ENCODE results near the gene CYB5D1.
"Not testable (repeated sequence)": the region's sequence is repeated elsewhere in the genome, so short reads cannot be mapped to it uniquely, and the experiment has no call there.

Gene CYB5D1

GRCh38 chr17:7856811-7857712 lies 741 bp upstream of the CYB5D1 start, which contains the start of gene NAA38:
NAA38 (minus strand) TSS chr17:7857559; CDS start chr17:7857463, 96 bp downstream.
- peak; percentile 87 for DNase-seq

- no peak for DNase-seq
These were observed 663 bp downstream of the CYB5D1 start for GRCh38 chr17:7858522-7858810.

GRCh38 chr17:7859028-7859427 lies 1.2 kb downstream of the CYB5D1 start:
- no peak for DNase-seq

GRCh38 chr17:7862692-7863437 lies 5.1 kb downstream of the CYB5D1 start:
- DNase-seq = no peak

GRCh38 chr17:7864384-7864783 lies 6.6 kb downstream of the CYB5D1 start:
- not testable (repeated sequence) for DNase-seq

DNA sequence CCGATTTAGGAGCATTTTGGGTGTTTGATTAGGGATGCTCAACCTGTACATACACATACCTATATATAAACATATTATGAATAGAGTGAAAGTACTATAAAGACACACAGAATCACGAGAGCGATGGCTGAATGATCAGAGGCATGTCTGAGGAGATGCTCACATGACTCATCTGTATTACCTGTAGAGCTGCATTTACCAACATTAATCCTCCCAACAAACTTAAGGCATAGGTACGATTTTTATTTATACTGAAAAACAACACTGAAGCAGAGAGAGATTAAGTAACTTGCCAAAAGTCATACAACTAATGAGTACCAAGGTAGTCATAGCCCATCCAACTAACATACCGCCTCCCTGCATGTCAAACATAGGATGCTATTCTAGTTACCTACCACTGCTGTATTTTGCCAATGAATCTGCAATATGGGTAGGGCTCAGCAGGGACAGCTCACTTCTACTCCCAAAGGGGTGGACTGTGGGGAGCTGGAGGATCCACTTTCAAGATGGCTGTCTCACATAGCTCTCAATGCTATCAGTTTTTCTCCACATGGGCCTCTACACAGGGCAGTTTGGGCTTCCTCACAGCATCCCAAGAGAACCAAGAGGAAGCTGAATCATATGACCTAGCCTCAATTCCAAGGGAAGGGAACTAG lies 7.3 kb downstream of the CYB5D1 start:
- no peak for DNase-seq

DNA sequence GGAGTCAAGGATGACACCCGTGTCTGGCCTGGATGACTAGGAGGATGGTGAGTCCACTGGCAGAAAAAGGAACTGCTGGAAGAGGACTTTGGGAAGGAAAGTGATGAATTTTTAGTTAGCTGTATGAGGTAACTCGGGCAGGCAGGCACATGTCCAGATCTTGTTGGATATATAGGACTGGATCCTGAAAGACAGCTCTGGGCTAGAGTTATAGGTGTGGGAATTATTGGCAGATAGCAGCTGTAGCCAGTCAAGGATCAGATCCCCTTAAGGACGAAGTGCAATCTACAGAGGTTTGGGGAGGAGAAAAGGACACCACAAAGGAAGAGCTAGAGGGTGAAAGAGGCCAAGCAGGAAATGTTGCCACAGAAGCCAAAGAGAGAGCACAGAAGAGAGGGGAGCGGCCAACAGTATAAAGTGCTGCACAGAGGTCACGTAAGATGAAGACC lies 10.1 kb downstream of the CYB5D1 start:
- no peak for DNase-seq

DNA sequence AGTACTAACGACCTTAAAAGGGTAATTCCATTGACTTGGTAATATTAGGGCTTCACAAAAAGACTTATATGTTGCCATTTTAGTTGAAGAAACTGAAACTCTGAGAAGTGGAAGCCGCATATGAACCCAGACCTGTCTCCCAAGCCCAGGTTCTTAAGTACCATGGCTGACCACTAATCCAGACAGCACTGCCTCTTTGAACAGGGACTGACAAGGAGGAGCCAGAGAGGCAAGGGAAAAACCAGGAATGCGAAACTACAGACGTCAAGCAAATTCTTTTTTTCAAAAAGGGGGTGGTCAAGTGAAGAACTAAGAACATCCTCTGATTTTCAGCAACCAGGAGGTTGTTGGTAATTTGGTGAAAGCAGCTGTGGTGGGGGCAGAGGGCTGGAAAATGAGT lies 15.2 kb downstream of the CYB5D1 start:
- DNase-seq = no peak

DNA sequence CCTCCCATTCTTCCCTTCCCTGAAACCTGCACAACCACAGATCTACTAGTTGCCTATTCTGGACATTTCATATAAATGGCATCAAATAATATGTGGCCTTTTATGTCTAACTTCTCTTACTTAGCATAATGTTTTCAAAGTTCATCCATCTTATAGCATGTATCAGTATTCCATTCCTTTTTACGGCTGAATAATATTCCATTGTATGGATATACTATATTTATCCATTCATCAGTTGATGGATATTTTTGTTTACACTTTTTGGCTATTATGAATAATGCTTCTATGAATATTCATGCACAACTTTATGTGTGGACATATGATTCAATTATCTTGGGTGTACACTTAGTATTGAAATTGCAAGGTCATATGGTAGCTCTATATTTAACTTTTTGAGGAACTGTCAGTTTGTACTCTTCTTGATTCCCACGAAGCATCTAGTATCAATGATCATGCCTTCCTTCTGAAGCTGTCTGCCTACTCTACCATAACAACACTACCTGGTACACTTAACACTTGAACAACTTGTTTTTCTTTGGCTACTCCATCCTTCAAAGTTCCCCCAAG lies 18.1 kb downstream of the CYB5D1 start:
- DNase-seq = no peak

- DNase-seq = no peak
These were observed 20.4 kb downstream of the CYB5D1 start for GRCh38 chr17:7878234-7878633.

DNA sequence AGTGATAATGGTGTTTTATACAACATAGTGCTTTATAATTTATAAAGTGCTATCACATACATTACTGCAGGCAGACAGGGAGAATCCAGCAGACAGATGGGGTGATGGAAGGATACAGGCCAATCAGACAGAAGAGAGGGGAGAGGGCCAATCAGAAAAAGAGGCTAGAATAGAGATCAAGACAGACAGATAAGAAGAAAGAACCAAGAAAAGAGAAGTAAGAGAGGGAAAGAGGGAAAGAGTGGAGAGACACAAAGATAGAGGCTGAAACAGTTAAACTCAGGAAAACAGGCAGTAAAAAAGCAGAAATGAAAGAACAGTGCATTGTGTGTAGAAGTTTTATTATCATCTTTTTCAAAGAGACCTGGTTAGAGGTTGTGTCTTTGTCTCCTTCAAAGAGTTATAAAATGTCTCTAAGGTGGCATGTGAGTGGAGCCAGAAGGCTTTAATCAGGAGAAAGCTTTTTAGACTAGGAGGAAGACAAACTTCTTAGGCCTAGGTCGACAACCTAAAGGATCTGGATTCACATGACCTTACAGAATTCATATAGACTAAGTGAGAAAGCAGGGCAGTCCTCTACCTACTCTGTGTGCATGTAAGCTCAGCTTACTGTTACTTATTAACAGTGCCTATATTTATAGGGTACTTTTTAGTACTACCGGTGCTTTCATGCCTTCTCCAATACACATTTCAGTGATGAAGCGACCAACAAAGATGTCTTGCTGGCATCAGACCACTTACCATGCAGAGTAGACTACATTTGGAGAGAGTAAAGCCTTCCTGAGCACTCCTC lies 22.5 kb downstream of the CYB5D1 start:
- DNase-seq = no peak

DNA sequence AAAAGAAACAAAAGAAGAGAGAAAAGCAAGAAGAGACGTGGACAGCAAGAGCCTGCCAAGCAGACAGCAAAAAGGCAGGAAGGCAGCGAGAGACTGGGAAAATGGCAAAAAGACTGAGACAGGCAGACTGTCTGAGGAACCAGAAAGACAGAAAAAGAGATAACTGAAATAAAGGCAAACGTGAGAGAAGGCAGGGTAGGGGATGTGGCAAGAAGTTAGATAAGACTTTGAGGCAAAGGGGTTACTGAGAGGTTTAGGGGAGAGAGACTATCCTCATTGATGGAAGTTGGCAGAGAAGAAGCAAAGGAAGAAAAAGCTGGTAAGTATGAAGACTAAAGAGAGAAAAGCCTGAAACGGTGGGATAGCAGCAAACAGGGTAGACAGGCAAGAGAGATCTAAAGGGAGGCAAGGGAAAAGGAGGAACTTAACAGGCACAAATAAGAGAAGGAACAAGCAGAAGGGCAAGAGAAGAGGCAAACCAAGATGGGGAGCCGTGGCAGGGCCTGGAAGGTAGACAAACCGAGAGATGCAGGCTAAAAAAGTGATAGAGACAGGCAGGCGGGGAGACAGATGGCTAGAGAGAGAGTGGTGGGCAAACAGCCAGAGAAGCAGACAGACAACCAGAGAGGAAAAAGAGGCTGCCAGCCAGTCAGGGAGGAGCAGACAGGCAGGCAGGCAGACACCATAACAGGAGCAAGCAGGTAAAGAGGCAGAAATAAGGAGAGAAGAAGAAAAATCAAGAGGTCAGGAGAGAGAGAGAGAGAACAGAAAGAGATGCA lies 23.7 kb downstream of the CYB5D1 start:
- no peak for DNase-seq

GRCh38 chr17:7882068-7882467 lies 24.3 kb downstream of the CYB5D1 start:
- no peak for DNase-seq

- no peak for DNase-seq
These were observed 24.8 kb downstream of the CYB5D1 start for GRCh38 chr17:7882629-7883028.

GRCh38 chr17:7883781-7884386 lies 26.1 kb downstream of the CYB5D1 start:
- DNase-seq = no peak

DNA sequence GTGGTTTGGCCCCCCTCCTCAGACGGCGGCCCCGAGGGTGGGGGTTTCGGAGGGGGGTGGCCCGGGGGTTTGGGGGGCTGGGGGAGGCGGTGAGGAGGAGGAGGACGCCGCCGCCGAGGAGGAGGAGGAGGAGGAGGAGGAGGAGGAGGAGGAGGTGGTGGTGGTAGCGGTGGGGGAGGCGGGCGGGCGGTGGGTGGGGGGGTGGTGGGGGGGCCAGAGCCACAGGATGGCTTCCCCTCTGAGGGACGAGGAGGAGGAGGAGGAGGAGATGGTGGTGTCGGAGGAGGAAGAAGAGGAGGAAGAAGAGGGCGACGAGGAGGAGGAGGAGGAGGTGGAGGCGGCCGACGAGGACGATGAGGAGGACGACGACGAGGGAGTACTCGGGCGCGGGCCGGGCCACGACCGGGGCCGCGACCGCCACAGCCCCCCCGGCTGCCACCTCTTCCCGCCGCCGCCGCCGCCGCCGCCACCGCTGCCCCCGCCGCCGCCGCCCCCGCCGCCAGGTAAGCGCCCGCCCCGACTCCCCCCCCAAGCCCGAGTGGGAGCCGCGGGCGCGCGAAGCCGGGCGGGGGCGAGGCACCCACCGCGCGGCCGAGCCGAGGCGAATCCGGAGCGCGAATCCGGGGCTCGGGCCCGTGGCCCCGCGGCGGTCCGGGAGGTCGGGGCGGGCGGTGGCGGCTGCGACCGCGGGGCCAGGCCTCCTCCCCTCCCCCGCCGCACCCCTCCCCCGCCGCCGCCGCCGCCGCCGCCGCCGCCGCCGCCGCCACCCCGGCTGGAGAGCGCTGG lies 27.0 kb downstream of the CYB5D1 start:
- DNase-seq = no peak

GRCh38 chr17:7885367-7886226 lies 27.8 kb downstream of the CYB5D1 start:
- no peak for DNase-seq

GRCh38 chr17:7886227-7887037 lies 28.6 kb downstream of the CYB5D1 start:
- DNase-seq = no peak
